CD1c-positive myeloid dendritic cell (primary cell): ENCODE data around the gene TCP11L2.
"Not testable (repeated sequence)": the region's sequence is repeated elsewhere in the genome, so short reads cannot be mapped to it uniquely, and the experiment has no call there.

Experiments used
- DNase-seq: peaks from one replicate; pipeline ENCODE4 v3.0.0-alpha.2; 2016; ENCODE audit errors: extremely low spot score

The TCP11L2 gene

GRCh38 chr12:106307181-106307580, 4.6 kb downstream of the TCP11L2 start:
- DNase-seq, result no peak

GRCh38 chr12:106308121-106308520, 5.6 kb downstream of the TCP11L2 start:
- DNase-seq, result no peak

GRCh38 chr12:106308611-106309010, 6.1 kb downstream of the TCP11L2 start:
- DNase-seq, result no peak

GRCh38 chr12:106309671-106310505, 7.4 kb downstream of the TCP11L2 start:
- peak; percentile 27 for DNase-seq

- no peak for DNase-seq
These were observed 8.2 kb downstream of the TCP11L2 start for GRCh38 chr12:106310687-106311086.

- DNase-seq, result no peak
These were observed 8.6 kb downstream of the TCP11L2 start for GRCh38 chr12:106311139-106311538.

- DNase-seq, result not testable (repeated sequence)
These were observed 10.9 kb downstream of the TCP11L2 start for GRCh38 chr12:106313413-106313812.

GRCh38 chr12:106315523-106315922, 13.0 kb downstream of the TCP11L2 start:
- no peak for DNase-seq

- DNase-seq, result no peak
These were observed 15.0 kb downstream of the TCP11L2 start for GRCh38 chr12:106317406-106318082.

- no peak for DNase-seq
These were observed 18.8 kb downstream of the TCP11L2 start for GRCh38 chr12:106321139-106321850.

GRCh38 chr12:106323537-106323936, 21.0 kb downstream of the TCP11L2 start:
- DNase-seq, result no peak

- DNase-seq, result no peak
These were observed 24.9 kb downstream of the TCP11L2 start for GRCh38 chr12:106327309-106327869.

- DNase-seq, result no peak
These were observed 26.2 kb downstream of the TCP11L2 start for GRCh38 chr12:106328735-106329134.

- DNase-seq, result peak; percentile 22
These were observed 26.9 kb downstream of the TCP11L2 start for GRCh38 chr12:106329231-106329982.

GRCh38 chr12:106331599-106331998, 29.1 kb downstream of the TCP11L2 start:
- DNase-seq, result no peak

- DNase-seq, result no peak
These were observed 30.0 kb downstream of the TCP11L2 start for GRCh38 chr12:106332536-106332935.

- no peak for DNase-seq
These were observed 30.5 kb downstream of the TCP11L2 start for GRCh38 chr12:106333010-106333409.

- no peak for DNase-seq
These were observed 31.2 kb downstream of the TCP11L2 start for GRCh38 chr12:106333756-106334155.

- no peak for DNase-seq
These were observed 38.7 kb downstream of the TCP11L2 start for GRCh38 chr12:106341086-106341877.

- DNase-seq, result no peak
These were observed 40.1 kb downstream of the TCP11L2 start for GRCh38 chr12:106342397-106343213.
